GM18870 (cell line): ENCODE measurements around the gene PIGN.

Source experiments
- ATAC-seq: cut with Tn5 transposase; IDR thresholded peaks from one replicate; pipeline ENCODE4 v1.9.1; 2021; ENCODE audit warnings: moderate library complexity; ENCODE audit not compliant: unreplicated experiment

PIGN gene, protein sequence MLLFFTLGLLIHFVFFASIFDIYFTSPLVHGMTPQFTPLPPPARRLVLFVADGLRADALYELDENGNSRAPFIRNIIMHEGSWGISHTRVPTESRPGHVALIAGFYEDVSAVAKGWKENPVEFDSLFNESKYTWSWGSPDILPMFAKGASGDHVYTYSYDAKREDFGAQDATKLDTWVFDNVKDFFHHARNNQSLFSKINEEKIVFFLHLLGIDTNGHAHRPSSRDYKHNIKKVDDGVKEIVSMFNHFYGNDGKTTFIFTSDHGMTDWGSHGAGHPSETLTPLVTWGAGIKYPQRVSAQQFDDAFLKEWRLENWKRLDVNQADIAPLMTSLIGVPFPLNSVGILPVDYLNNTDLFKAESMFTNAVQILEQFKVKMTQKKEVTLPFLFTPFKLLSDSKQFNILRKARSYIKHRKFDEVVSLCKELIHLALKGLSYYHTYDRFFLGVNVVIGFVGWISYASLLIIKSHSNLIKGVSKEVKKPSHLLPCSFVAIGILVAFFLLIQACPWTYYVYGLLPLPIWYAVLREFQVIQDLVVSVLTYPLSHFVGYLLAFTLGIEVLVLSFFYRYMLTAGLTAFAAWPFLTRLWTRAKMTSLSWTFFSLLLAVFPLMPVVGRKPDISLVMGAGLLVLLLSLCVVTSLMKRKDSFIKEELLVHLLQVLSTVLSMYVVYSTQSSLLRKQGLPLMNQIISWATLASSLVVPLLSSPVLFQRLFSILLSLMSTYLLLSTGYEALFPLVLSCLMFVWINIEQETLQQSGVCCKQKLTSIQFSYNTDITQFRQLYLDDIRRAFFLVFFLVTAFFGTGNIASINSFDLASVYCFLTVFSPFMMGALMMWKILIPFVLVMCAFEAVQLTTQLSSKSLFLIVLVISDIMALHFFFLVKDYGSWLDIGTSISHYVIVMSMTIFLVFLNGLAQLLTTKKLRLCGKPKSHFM

DNA sequence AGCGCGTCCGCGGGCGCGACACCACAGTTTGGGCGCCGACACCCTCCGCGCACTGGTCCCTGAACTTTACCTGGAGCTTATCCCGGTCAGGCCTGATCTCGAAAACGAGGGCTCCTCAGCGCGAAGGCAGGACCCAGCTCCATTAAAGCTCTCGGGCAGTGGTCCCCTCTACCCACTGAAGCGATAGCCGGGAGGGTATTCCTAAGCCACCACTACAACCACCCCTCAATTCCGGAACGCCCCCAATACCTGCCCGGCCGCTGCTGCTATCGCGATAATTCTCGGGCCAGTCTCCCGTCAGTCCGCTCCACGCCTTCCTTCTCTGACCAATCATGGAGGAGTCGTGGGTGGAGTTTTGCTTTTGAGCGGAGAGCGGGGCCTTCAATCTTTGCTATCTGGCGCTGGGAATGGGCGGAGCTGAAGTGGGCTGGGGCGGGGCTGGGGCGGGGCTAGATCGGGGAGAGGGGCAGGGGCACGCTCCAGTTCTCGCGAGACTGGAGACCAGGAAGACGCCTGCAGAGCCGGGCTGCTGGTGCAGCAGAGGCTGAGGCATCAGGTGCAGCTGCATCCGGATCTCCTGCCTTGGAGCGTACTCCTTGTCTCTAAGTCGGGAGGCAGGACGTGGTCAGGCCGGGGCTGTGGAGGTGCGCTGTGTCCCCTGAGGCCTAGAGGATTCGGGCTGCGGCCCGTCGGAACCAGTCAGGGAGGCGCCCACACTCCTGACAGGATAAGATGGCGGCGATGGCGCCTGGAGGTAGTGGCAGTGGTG is at the start of gene PIGN, which contains the start of gene RELCH:
Gene PIGN, minus strand, starts transcription at position 283 of the 769 bp plus-strand sequence. CDS start 25,703 bp downstream, outside the sequence.
Gene RELCH, plus strand, starts transcription at position 482 of the 769 bp plus-strand sequence. Its CDS starts 251 bp downstream, at position 733.
- ATAC-seq = peak; percentile 85

DNA sequence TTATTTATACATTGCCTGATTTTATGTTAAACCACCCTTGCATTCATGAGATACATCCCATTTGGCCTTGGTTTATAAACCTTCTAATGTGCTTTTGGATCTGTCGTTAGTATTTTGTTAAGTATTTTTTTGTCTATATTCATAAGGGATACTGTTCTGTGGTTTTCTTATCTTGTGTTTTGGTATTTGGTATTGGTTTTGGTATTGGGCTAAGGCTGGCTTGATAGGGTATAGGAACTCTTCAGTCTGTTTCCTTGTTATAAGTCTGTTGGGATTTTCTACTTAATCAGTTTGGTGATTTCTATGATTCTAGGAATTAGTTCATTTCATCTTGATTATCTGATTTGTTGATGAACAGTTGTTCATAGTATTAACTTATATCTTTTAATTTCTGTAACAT is 49.4 kb upstream of the PIGN start:
- no peak for ATAC-seq

DNA sequence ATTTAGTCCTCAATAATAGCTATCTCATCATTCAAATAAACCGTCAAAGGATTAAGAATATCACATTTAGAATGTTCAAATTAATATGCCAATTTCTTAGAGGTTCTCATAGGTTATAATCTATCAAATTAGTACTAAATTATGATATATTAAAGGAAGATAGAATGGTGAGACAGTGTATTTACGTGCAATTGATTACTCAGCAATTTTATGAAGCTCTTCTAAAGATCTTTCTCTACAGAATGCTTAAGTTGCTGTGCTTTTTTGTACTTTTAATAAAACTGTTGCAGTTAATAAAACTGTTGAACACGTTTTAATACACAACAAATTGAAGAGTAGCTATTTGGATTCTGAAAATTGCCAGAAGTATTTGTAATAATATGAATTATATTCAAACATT is 39.2 kb upstream of the PIGN start:
- ATAC-seq = no peak

DNA sequence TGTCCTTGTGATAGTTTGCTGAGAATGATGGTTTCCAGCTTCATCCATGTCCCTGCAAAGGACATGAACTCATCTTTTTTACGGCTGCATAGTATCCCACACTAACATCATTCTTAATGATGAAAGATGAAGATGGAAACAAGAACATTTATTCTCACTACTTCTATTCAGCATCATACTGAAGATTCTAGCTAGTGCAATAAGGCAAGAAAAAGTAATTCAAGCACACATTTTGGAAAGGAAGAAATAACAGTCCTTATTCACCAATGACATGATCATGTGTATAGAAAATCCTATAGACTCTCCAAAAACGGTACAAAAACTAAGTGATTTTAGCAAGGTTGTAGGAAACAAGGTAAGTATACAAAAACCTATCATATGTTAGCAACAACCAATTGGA is 37.4 kb upstream of the PIGN start:
- no peak for ATAC-seq

DNA sequence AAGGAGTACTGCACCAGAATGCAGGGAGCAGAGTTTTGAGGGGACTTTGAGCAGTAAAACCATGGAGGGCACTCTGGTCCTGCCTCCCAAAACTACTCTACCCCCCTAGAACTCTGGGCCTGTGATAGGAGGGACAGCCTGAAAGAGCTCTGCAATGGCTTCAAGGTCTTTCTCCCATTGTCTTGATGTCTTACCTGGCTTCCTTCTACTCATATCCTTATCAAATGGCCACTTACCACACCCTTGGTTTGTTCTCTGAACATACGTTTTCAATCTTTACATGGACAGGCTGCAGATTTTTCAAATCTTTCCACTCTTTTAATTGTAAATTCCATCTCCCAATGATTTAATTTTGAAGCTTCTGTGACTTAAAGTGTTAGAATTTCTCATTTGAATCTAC is 27.9 kb upstream of the PIGN start:
- ATAC-seq = no peak

DNA sequence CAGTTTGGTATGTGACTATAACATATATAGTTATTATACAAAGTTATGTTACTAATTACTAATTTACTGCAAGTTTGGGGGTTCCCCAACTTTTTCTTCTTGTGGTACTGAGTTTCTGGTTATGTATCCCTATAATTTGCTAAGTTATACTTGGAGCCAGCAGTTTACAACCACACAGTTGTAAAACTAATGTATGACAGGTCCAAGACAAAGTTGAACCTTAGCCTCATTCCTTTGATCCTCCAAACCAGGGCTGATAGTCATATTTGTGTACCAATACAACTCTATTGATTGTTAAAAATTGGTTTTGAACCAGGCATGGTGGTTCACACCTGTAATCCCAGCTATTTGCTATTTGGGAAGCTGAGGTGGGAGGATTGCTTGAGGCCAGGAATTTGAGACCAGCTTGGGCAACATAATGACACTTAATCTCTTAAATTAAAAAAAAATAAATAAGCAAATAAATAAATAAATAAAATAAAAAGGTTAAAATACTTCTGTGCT is 24.5 kb upstream of the PIGN start:
- no peak for ATAC-seq

DNA sequence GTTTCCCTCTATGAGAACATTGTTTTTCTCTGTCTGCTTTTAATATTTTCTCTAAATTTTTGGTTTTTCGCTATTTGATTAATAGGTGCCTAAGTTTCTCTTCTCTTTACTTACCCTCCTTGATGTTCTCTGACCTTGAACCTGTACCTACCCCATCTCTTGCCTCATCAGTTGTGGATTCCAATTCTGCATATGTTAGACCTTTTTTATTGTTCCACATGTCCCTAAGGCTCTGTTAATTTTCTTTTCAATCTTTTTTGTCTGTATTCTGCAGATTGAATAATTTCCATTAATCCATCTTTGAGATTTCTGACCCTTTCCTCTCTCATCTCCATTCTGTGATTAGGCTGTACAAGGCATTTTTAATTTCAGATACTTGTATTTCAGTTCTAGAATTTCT is 23.3 kb upstream of the PIGN start:
- ATAC-seq = no peak

DNA sequence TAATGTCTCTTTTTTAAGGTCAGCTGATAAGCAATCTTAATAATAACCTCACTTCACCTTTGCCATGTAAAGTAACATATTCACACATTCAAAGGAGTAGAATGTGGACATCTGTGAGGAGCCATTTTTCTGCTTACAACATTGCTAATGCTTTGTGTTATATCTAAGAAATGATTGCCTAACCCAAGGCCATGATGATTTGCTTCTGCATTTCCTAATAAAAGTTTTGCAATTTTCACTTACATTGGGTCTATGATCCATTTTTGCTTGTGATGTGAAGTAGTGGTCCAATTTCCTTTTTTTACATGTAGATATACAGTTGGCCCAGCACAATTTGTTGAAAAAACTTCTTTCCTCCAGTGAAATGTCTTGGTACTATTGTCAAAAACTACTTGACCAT is 22.2 kb upstream of the PIGN start:
- no peak for ATAC-seq

DNA sequence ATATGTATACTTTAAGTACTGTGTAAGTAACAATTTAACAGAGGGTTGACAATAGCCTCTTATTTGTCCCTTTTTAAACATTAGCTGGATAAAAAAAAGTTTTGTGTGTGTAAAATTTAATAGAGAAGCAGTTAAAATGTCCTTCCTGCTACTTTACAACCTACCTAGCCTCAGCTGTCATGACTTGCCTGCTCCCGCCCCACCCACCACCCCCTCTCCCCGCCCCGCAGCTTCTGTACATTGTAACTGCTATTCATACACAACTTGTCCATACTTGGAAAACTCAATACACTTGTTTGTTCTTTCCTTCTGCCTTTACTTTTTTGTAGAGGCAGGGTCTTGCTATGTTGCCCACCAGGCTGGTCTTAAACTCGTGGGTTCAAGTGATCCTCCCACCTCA is 19.7 kb upstream of the PIGN start:
- ATAC-seq = no peak

DNA sequence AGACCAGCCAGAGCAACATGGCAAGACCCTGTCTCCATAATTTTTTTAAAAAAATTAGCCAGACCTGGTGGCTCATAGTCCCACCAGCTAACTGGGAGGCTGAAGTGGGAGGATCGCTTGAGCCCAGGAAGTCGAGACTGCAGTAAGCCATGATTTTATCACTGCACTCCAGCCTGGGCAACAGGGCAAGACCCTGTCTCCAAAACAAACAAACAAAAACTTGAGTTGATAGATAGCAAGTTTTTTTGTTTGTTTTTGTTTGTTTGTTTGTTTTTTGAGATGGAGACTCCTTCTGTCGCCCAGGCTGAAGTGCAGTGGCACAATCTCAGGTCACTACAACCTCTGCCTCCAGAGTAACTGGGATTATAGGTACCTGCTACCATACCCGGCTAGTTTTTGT is 19.0 kb upstream of the PIGN start:
- no peak for ATAC-seq

DNA sequence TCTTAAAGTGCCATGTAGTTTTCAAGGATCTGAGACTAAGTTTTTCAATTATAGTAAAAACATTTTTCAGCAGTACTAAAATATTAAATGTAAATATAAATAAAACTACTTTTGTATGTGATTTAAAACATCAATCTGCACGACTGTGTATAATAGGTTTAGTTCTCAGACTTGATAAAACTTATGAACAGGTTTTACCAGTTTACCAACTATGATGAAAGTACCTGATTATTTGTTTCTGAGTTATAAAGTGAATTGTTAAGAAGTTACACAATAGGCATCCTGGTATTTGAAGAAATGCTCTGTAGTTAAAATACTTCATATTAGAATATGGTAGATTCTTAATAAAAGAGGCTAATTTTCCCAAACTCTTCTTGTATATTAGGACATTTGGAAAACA is 15.0 kb upstream of the PIGN start:
- no peak for ATAC-seq

DNA sequence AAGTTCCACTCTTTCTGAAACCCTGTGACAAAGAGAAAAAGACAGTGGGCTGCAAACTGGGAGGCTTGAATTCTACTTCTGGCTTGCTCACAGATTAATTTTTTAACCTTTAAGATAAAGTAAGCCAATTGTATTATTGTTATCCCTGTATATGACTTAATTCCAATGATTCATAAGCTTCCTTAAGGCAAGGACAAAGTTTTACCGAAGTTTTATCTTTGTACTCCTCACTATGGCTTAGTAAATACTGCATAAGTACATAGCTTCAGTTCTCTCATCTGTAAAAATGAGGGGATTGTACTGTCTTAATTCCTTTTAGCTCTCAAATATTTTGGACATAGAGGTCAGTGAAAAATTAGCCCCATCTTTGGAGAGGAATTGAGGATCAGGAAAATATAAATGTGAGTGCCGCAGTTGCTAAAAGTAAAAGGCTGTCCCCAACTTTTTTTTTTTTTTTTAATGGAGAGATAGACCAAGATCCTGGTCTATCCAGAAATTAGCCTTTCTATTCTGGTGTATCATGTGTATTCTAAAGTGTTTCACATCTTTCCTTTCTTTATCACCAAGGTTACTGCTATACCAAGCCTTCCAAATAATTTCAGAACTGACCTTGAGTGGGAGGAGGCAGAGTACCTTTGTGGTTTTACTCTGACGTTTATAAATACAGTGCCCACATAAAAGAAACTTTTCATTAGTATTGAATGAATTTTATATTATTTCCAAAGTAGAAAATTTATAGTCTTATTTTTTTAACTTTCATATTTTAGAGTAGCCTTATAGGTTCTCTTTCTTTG is 13.5 kb upstream of the PIGN start:
- ATAC-seq = no peak

DNA sequence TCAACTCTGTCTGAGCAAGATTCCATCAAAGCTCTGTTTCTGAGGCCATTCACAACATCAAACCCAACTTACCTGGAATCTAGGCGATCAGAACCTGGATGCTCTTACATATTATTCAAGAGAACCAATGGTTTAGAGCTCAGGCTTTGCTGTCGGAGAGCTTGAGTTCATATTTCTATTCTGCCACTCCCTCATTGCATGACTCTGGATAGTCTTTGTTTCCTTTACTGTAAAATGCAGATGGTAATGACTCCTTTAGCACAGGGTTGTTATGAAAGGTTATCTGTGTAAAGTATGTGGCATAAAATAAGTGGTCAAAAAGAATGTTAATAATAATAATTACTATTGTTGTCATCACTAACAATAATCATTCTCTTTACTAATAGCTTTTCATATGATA is 12.8 kb upstream of the PIGN start:
- no peak for ATAC-seq

DNA sequence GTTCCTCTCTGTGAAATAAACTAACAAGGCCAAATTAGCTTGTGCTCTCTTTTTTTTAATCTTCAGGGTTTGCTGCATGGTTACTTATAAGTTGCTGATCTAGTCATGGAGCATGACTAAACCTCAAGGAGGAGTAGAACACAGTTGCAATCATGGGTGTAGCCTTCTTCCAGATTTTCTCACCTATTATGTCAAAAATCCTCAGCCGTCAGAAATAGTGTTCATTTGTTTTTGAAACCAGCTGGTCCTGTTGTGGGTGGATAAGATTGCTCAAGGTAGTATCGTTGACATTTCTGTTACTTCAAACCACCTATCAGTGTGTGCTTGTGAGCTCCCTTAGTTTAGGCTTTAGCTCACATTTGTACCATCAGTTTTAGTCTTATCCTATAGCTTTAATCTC is 11.4 kb upstream of the PIGN start:
- no peak for ATAC-seq

DNA sequence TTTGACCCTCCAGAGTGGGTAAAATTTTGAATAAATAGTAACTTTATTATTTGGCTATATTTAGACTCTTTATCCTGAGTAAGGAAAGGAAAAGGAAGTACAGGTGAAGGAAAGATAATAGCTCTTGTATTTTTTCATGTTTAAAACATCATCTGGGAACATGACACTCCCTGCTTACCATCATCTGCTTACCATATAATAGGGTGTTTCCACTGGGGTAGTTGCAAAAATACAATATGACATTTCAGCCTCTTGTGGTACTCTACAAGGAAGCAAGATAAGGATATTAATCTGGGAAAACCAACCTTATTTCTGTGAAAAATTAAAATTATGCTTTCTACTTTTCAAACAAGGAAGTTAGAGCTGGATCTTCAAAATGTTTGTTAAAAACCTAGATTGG is 10.1 kb upstream of the PIGN start:
- ATAC-seq = no peak

DNA sequence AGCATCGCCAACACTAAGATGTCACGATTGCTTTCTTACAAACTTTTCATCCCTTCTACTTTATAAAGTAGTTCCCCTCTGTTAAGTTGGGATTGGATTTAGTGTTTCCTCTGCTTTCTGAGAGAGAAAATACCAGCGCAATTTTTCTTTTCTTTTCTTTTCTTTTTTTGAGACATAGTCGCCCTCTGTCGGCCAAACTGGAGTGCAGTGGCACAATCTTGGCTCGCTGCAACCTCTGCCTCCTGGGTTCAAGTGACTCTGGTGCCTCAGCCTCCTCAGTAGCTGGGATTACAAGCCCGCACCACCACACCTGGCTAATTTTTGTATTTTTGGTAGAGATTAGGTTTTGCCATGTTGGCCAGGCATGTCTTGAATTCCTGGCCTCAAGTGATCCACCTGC is 9.2 kb upstream of the PIGN start:
- no peak for ATAC-seq

DNA sequence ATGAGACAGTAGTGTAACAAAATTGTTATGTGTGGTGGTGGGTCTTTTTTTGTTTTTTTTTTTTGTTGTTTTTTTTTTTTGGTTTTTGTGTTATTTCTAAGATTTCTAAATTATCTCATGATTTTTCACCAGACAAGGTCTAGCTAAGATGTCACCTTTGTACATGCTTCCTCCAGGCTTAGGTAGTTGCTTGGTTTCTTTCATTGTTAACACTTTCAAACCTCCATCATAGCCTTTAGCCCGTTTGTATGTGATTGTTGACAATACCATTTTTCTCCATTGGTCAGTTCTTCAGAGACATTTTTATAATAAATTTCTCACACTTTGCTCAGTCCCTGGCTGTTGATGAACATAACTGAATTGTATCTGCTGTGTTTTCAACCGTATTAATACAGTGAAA is 2.4 kb upstream of the PIGN start:
- no peak for ATAC-seq

DNA sequence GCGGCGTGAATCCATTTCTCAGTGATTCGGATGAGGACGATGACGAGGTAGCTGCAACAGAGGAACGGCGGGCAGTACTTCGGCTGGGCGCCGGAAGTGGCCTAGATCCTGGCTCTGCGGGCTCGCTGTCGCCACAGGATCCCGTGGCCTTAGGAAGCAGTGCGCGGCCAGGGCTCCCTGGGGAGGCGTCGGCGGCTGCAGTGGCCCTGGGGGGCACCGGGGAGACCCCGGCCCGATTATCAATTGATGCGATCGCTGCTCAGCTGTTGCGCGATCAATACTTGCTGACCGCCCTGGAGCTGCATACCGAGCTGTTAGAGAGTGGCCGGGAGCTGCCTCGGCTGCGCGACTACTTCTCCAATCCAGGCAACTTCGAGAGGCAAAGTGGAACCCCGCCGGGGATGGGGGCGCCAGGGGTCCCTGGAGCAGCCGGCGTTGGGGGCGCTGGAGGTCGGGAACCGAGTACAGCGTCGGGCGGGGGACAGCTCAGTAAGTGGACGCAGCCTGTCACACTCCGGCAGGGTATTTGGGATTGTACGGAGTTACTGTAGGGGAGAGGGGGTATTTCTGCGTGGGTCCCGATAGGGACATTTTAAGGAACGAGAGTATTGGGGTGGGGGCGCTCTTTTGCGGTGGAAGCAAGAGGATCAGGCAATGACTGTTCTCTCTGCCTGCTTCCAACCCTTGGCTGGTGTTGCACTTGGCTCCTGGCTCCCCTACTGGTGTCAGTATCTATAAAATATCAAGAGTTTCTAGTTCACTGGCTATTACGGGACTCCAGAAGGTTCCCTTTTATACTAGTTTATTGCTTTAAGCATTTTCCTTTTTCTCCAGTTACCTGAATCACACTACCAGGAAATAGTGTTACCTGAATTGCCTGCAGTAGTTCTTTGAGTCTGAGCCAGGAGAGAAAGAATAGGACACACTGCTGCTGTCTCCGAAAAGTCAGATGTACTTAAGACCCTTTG is 971 bp upstream of the PIGN start:
- peak; percentile 4 for ATAC-seq

DNA sequence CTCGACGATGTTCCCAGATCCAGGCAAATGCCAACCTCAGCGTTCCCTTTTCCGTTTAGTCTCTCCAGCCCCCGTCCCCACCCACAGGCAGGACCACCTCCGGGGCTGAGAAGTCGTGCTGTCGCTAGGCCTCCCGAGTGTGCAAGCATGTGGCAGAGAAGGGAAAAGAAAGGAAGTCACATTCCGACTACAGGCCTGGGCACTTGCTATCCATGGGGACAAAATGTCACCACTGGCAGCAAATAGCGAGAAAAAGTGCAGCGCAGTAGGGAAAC is 420 bp downstream of the PIGN start:
- ATAC-seq = peak; percentile 2
